HEK293 (cell line): ENCODE data around the gene BTBD2.
A peak's percentile ranks its signal among the peaks of the same experiment; 100 is the strongest.

Source experiments
- CTCF ChIA-PET: fragments of 350-600 bp; formaldehyde crosslinking; extraction: SDS; loops from one replicate; lab custom pipeline; 2021; ENCODE audit warnings: antibody characterized with exemption; lab: Yijun Ruan, JAX
- POLR2A ChIA-PET: fragments of 300-600 bp; formaldehyde crosslinking; extraction: SDS; loops from one replicate; lab custom pipeline; 2020; ENCODE audit warnings: antibody characterized with exemption, inconsistent platforms; lab: Yijun Ruan, JAX
- H3K27ac ChIP-seq: fragments of 200-500 bp; sonication (Bioruptor generic); 2 replicates; pipeline ENCODE4 v1.5.1; 2014; ENCODE audit warnings: low read depth, low read length, control low read depth, inconsistent platforms; ENCODE audit errors: extremely low read depth
- H3K36me3 ChIP-seq, 2 experiments: fragments of 200-500 bp in 1 of 2; sonication (Bioruptor generic) in 1 of 2; 1 replicate in 1 of 2; 2 replicates in 1 of 2; pipeline ENCODE4 v1.5.1; 2014 to 2017; ENCODE audit warnings: inconsistent platforms in 2 of 2, low read length in 2 of 2; ENCODE audit not compliant: control insufficient read depth in 2 of 2, insufficient read depth in 1 of 2
- H3K4me1 ChIP-seq: fragments of 200-500 bp; sonication (Bioruptor generic); 2 replicates; pipeline ENCODE4 v1.5.1; 2014; ENCODE audit warnings: mild to moderate bottlenecking, low read length, inconsistent platforms; ENCODE audit not compliant: control insufficient read depth, insufficient read depth
- H3K4me3 ChIP-seq: 2 replicates; pipeline ENCODE4 v1.5.1; 2011; ENCODE audit warnings: low read depth, mild to moderate bottlenecking, control low read depth, low read length, moderate library complexity
- H3K9me3 ChIP-seq: fragments of 200-500 bp; sonication (Bioruptor generic); 2 replicates; pipeline ENCODE4 v1.5.1; 2014; ENCODE audit warnings: low read depth, low read length, inconsistent platforms; ENCODE audit not compliant: control insufficient read depth, insufficient read depth
- GLIS2 ChIP-seq: fragments of 450-650 bp; formaldehyde crosslinking; IDR thresholded peaks from 2 replicates; pipeline ENCODE4 v1.5.1; 2016; ENCODE audit warnings: missing biosample characterization, missing genetic modification characterization
- HIC1 ChIP-seq: fragments of 450-650 bp; formaldehyde crosslinking; IDR thresholded peaks from 2 replicates; pipeline ENCODE4 v1.5.1; 2016; ENCODE audit warnings: missing biosample characterization, missing genetic modification characterization
- HOXA7 ChIP-seq: sonication (generic); formaldehyde crosslinking; IDR thresholded peaks from 2 replicates; pipeline ENCODE4 v1.8.1; 2022; ENCODE audit warnings: missing genetic modification reagents, borderline replicate concordance
- REST ChIP-seq: fragments of 450-650 bp; formaldehyde crosslinking; IDR thresholded peaks from 2 replicates; pipeline ENCODE4 v1.5.1; 2016; ENCODE audit warnings: missing biosample characterization, missing genetic modification characterization
- ZIC2 ChIP-seq: fragments of 450-650 bp; formaldehyde crosslinking; IDR thresholded peaks from 2 replicates; pipeline ENCODE4 v1.5.1; 2016; ENCODE audit warnings: missing biosample characterization, missing genetic modification characterization
- ZNF211 ChIP-seq: fragments of 450-650 bp; formaldehyde crosslinking; IDR thresholded peaks from 2 replicates; pipeline ENCODE4 v1.5.1; 2016; ENCODE audit warnings: low read depth, missing biosample characterization, missing genetic modification characterization
- ZNF600 ChIP-seq: fragments of 450-650 bp; formaldehyde crosslinking; IDR thresholded peaks from 2 replicates; pipeline ENCODE4 v1.5.1; 2016; ENCODE audit warnings: missing biosample characterization, missing genetic modification characterization
- ZNF704 ChIP-seq: fragments of 450-650 bp; formaldehyde crosslinking; IDR thresholded peaks from 2 replicates; pipeline ENCODE4 v1.5.1; 2016; ENCODE audit warnings: missing biosample characterization, missing genetic modification characterization

BTBD2 gene

GRCh38 chr19:1959928-1960589, 55.5 kb downstream of the BTBD2 start:
- no peaks in the 10 kb centered on the region for H3K4me1 ChIP-seq
- no peaks in the 10 kb centered on the region for H3K9me3 ChIP-seq
- H3K36me3 ChIP-seq, result peaks cover 0 to 8% of the 10 kb centered on the region in 2 experiments; a peak in 2 of 3 replicates
- H3K4me3 ChIP-seq, result no peak overlapping the region
- POLR2A ChIA-PET, result no interaction called here
- CTCF ChIA-PET, result no interaction called here
- TF ChIP-seq ZNF600 (tag by site-specific recombination) (peak; percentile 58; the same call in 1 of the 2 replicates), REST (tag by site-specific recombination) (no peak)
- no peak overlapping the region for H3K27ac ChIP-seq

GRCh38 chr19:1957562-1958248, 57.8 kb downstream of the BTBD2 start:
- H3K9me3 ChIP-seq, result no peaks in the 10 kb centered on the region
- no peak overlapping the region for H3K4me3 ChIP-seq
- H3K36me3 ChIP-seq, result peaks cover 0 to 11% of the 10 kb centered on the region in 2 experiments; a peak in 2 of 3 replicates
- ChIA-PET POLR2A (no interaction called here), CTCF (no interaction called here)
- H3K27ac ChIP-seq, result no peak overlapping the region
- no peaks in the 10 kb centered on the region for H3K4me1 ChIP-seq
- TF ChIP-seq ZIC2 (tag by site-specific recombination) (peak; percentile 73), HOXA7 (CRISPR knock-in tag) (no peak), HIC1 (tag by site-specific recombination) (peak; percentile 80), ZNF600 (tag by site-specific recombination) (peak; percentile 34; the same call in 1 of the 2 replicates), ZNF211 (tag by site-specific recombination) (no peak)

- H3K36me3 ChIP-seq, result peaks cover 0 to 16% of the 10 kb centered on the region in 2 experiments; a peak in 2 of 3 replicates
- POLR2A ChIA-PET, result no interaction called here
- TF ChIP-seq ZNF704, result no peak
- no peak for TF ChIP-seq GLIS2 (tag by site-specific recombination)
- no peak overlapping the region for H3K4me3 ChIP-seq
- H3K9me3 ChIP-seq, result no peaks in the 10 kb centered on the region
- CTCF ChIA-PET, result no interaction called here
- H3K27ac ChIP-seq, result no peak overlapping the region
- no peaks in the 10 kb centered on the region for H3K4me1 ChIP-seq
Measured at GRCh38 chr19:1956868-1957492, 58.5 kb downstream of the BTBD2 start.
